IMR-90 (cell line): ENCODE data around the gene CCT5. TPM values are rescaled to one million over a fixed set of nuclear protein-coding genes. Genes with fewer than 3 reads are reported as not detected.

ENCODE experiments used
- ATAC-seq: fragments of 200-7000 bp; cut with Tn5 transposase; 2 replicates; pipeline ENCODE4 v1.9.1; 2020; ENCODE audit warnings: low read depth, mild to moderate bottlenecking, moderate library complexity
- BruUV-seq: library from RNA; stranded (reverse); fragments of 400-500 nt; replicated peaks from 2 replicates; lab custom pipeline; 2021; lab: Mats Ljungman, UMichigan
- CTCF ChIA-PET: fragments of 300-600 bp; formaldehyde crosslinking; extraction: SDS; loops from one replicate; lab custom pipeline; 2021; ENCODE audit warnings: antibody characterized with exemption; lab: Yijun Ruan, JAX
- POLR2A ChIA-PET: fragments of 300-600 bp; sonication (Branson Sonifier 250); formaldehyde crosslinking; loops from one replicate; lab custom pipeline; 2022; ENCODE audit warnings: antibody characterized with exemption; ENCODE audit not compliant: unreplicated experiment; lab: Charles Lee
- DNase-seq: peaks from one replicate; pipeline ENCODE4 v3.0.0; 2013
- H2AFZ ChIP-seq: replicated peaks from 2 replicates; pipeline ENCODE3; 2013; ENCODE audit warnings: low read length, mild to moderate bottlenecking; ENCODE audit not compliant: poor library complexity
- H2AK5ac ChIP-seq: 2 replicates; pipeline ENCODE4 v1.6.1; 2013; ENCODE audit warnings: low read depth, low read length, inconsistent platforms
- H2AK9ac ChIP-seq: replicated peaks from 2 replicates; pipeline ENCODE3; 2013; ENCODE audit warnings: mild to moderate bottlenecking, low read depth, low read length, moderate library complexity; ENCODE audit not compliant: poor library complexity
- H2BK120ac ChIP-seq: 2 replicates; pipeline ENCODE4 v1.6.1; 2013; ENCODE audit warnings: low read depth, low read length, inconsistent platforms
- H2BK15ac ChIP-seq: 3 replicates; pipeline ENCODE4 v1.6.1; 2013; ENCODE audit warnings: low read depth, low read length, inconsistent platforms
- H2BK20ac ChIP-seq: 2 replicates; pipeline ENCODE4 v1.6.1; 2013; ENCODE audit warnings: low read depth, mild to moderate bottlenecking, inconsistent platforms, low read length, moderate library complexity
- H2BK5ac ChIP-seq: 2 replicates; pipeline ENCODE4 v1.6.1; 2013; ENCODE audit warnings: mild to moderate bottlenecking, low read depth, low read length, inconsistent platforms; ENCODE audit not compliant: poor library complexity, severe bottlenecking
- H3K14ac ChIP-seq: replicated peaks from 2 replicates; pipeline ENCODE4 v1.6.1; 2013; ENCODE audit warnings: low read depth, low read length, inconsistent platforms
- H3K18ac ChIP-seq: 2 replicates; pipeline ENCODE4 v1.6.1; 2013; ENCODE audit warnings: low read depth, low read length, control low read depth
- H3K23ac ChIP-seq: 2 replicates; pipeline ENCODE4 v1.6.1; 2013; ENCODE audit warnings: low read depth, low read length, inconsistent platforms
- H3K27ac ChIP-seq: 2 replicates; pipeline ENCODE4 v1.5.1; 2013; ENCODE audit warnings: mild to moderate bottlenecking, control low read depth, low read length; ENCODE audit not compliant: insufficient read depth
- H3K27me3 ChIP-seq: 2 replicates; pipeline ENCODE4 v1.6.1; 2013; ENCODE audit warnings: low read length; ENCODE audit not compliant: control insufficient read depth, insufficient read depth
- H3K36me3 ChIP-seq: 2 replicates; pipeline ENCODE4 v1.6.1; 2013; ENCODE audit warnings: low read length, mixed read lengths; ENCODE audit not compliant: control insufficient read depth, insufficient read depth
- H3K4ac ChIP-seq: 2 replicates; pipeline ENCODE4 v1.6.1; 2013; ENCODE audit warnings: low read depth, low read length, inconsistent platforms
- H3K4me1 ChIP-seq: 2 replicates; pipeline ENCODE4 v1.6.1; 2013; ENCODE audit warnings: low read length, mixed read lengths; ENCODE audit not compliant: control insufficient read depth, insufficient read depth
- H3K4me2 ChIP-seq: 2 replicates; pipeline ENCODE4 v1.6.1; 2013; ENCODE audit warnings: low read depth, mild to moderate bottlenecking, control low read depth, low read length, moderate library complexity
- H3K4me3 ChIP-seq: 2 replicates; pipeline ENCODE4 v1.5.1; 2013; ENCODE audit warnings: low read depth, mild to moderate bottlenecking, control low read depth, low read length, moderate library complexity; ENCODE audit not compliant: insufficient read depth
- H3K56ac ChIP-seq: 2 replicates; pipeline ENCODE4 v1.6.1; 2013; ENCODE audit warnings: low read length, inconsistent platforms; ENCODE audit not compliant: insufficient read depth; ENCODE audit errors: extremely low read depth
- H3K79me1 ChIP-seq, 2 experiments: 2 replicates each; pipeline ENCODE4 v1.6.1; 2013; ENCODE audit warnings: low read length in 2 of 2, inconsistent platforms in 1 of 2, low read depth in 1 of 2
- H3K9ac ChIP-seq: 2 replicates; pipeline ENCODE4 v1.6.1; 2013; ENCODE audit warnings: low read depth, low read length, control low read depth
- H3K9me1 ChIP-seq: 2 replicates; pipeline ENCODE4 v1.6.1; 2013; ENCODE audit warnings: low read length, inconsistent platforms; ENCODE audit not compliant: insufficient read depth
- H3K9me3 ChIP-seq: 2 replicates; pipeline ENCODE4 v1.6.1; 2013; ENCODE audit warnings: low read length; ENCODE audit not compliant: control insufficient read depth, insufficient read depth
- H4K20me1 ChIP-seq: 2 replicates; pipeline ENCODE4 v1.6.1; 2013; ENCODE audit warnings: low read length, inconsistent platforms; ENCODE audit not compliant: insufficient read depth
- H4K5ac ChIP-seq: 2 replicates; pipeline ENCODE4 v1.6.1; 2013; ENCODE audit warnings: mild to moderate bottlenecking, low read depth, low read length, control low read depth
- H4K8ac ChIP-seq, 2 experiments: 2 replicates each; pipeline ENCODE4 v1.6.1; 2013; ENCODE audit warnings: low read depth in 2 of 2, low read length in 2 of 2, control low read depth in 1 of 2, inconsistent platforms in 1 of 2
- H4K91ac ChIP-seq: 2 replicates; pipeline ENCODE4 v1.6.1; 2013; ENCODE audit warnings: low read depth, low read length, inconsistent platforms; ENCODE audit not compliant: insufficient read depth
- BHLHE40 ChIP-seq: fragments of 150-350 bp; IDR thresholded peaks from 2 replicates; pipeline ENCODE4 v1.6.1; 2016; ENCODE audit warnings: mild to moderate bottlenecking, low read depth, low read length
- CEBPB ChIP-seq: IDR thresholded peaks from 2 replicates; pipeline ENCODE4 v1.6.1; 2012; ENCODE audit warnings: low read depth, low read length, improper control_type of control experiment
- CHD1 ChIP-seq: IDR thresholded peaks from 2 replicates; pipeline ENCODE4 v1.6.1; 2012; ENCODE audit warnings: low read depth, low read length, improper control_type of control experiment
- CTCF ChIP-seq: conservative IDR thresholded peaks from 2 replicates; pipeline ENCODE4 v1.5.1; 2012; ENCODE audit warnings: mild to moderate bottlenecking, low read depth, low read length, improper control_type of control experiment
- ELK1 ChIP-seq: fragments of 150-350 bp; IDR thresholded peaks from 2 replicates; pipeline ENCODE4 v1.6.1; 2016; ENCODE audit warnings: low read depth, mild to moderate bottlenecking, low read length, moderate library complexity, borderline replicate concordance
- FOS ChIP-seq: fragments of 150-350 bp; IDR thresholded peaks from 2 replicates; pipeline ENCODE4 v1.6.1; 2016; ENCODE audit warnings: low read depth, low read length
- MAFK ChIP-seq: IDR thresholded peaks from 2 replicates; pipeline ENCODE4 v1.6.1; 2012; ENCODE audit warnings: low read depth, low read length, improper control_type of control experiment
- MAZ ChIP-seq: IDR thresholded peaks from 2 replicates; pipeline ENCODE4 v1.6.1; 2012; ENCODE audit warnings: low read depth, mild to moderate bottlenecking, low read length, improper control_type of control experiment, moderate library complexity, borderline replicate concordance
- MXI1 ChIP-seq: IDR thresholded peaks from 2 replicates; pipeline ENCODE4 v1.6.1; 2012; ENCODE audit warnings: low read depth, mild to moderate bottlenecking, low read length, moderate library complexity, borderline replicate concordance
- NFE2L2 ChIP-seq: fragments of 150-350 bp; IDR thresholded peaks from 2 replicates; pipeline ENCODE4 v1.6.1; 2016; ENCODE audit warnings: low read depth, mild to moderate bottlenecking, low read length
- POLR2A ChIP-seq: IDR thresholded peaks from 2 replicates; pipeline ENCODE4 v1.6.1; 2012; ENCODE audit warnings: mild to moderate bottlenecking, low read depth, low read length
- RAD21 ChIP-seq: IDR thresholded peaks from 2 replicates; pipeline ENCODE4 v1.6.1; 2012; ENCODE audit warnings: low read length, improper control_type of control experiment
- RCOR1 ChIP-seq: IDR thresholded peaks from 2 replicates; pipeline ENCODE4 v1.6.1; 2012; ENCODE audit warnings: mild to moderate bottlenecking, low read length, improper control_type of control experiment; ENCODE audit not compliant: insufficient replicate concordance
- RFX5 ChIP-seq: IDR thresholded peaks from 2 replicates; pipeline ENCODE4 v1.8.0; 2012; ENCODE audit warnings: low read depth, mild to moderate bottlenecking, low read length, moderate library complexity
- SMC3 ChIP-seq: fragments of 150-350 bp; IDR thresholded peaks from 2 replicates; pipeline ENCODE4 v1.6.1; 2016; ENCODE audit warnings: low read depth, mild to moderate bottlenecking, antibody characterized with exemption, low read length, moderate library complexity
- USF2 ChIP-seq: fragments of 150-350 bp; IDR thresholded peaks from 2 replicates; pipeline ENCODE4 v1.6.1; 2017; ENCODE audit warnings: mild to moderate bottlenecking, antibody characterized with exemption, low read length, low read depth
- WGBS, 2 experiments: methylation state at CpG; one replicate each; pipeline versions ENCODE4 v1.1.5 to v1.1.7; 2013; ENCODE audit warnings: missing lambda C conversion rate in 2 of 2; ENCODE audit not compliant: insufficient read length in 1 of 2; ENCODE audit errors: extremely low coverage in 2 of 2; 5-methylcytosine and 5-hydroxymethylcytosine counted together
- dilution Hi-C: fragments of 300-500 bp; cut with HindIII; formaldehyde crosslinking; loops from one replicate; pipeline ENCODE4 v1.14.3; 2018; ENCODE audit warnings: low sequenced_read_pairs; ENCODE audit not compliant: unreplicated experiment
- in situ Hi-C: fragments of 300-500 bp; cut with MboI; formaldehyde crosslinking; loops from 3 replicates; pipeline ENCODE4 v1.14.3; 2019; ENCODE audit warnings: low sequenced_read_pairs, inconsistent platforms, mixed read lengths
- intact Hi-C: fragments of 100-400 bp; cut with micrococcal nuclease; formaldehyde crosslinking; loops from 2 replicates; pipeline ENCODE4 v1.10.0; 2022
- polyA plus RNA-seq, 3 experiments: library from polyadenylated mRNA; depleted of rRNA; stranded (reverse); fragments of >200 nt; gene quantifications; 2 replicates each; pipeline ENCODE4 v1.2.3, GENCODE V29; 2012; ENCODE audit warnings: low replicate concordance in 1 of 3
- total RNA-seq: library from RNA; depleted of rRNA; stranded (reverse); fragments of >200 nt; gene quantifications from 2 replicates; pipeline ENCODE4 v1.2.3, GENCODE V29; 2012

Gene CCT5
- total and polyA plus RNA-seq, 2 of the 4 experiments (the other 2 are of a cell fraction), result 358 to 481 TPM

GRCh38 chr5:10315201-10315600 lies 65.1 kb downstream of the CCT5 start:
- DNase-seq (no peak), ATAC-seq (no peak)
- H2AK9ac ChIP-seq, result no peak overlapping the region
- TF ChIP-seq MXI1 (no peak), USF2 (no peak), SMC3 (no peak), CTCF (no peak), BHLHE40 (no peak), CEBPB (no peak), RAD21 (no peak), RCOR1 (no peak), POLR2A (no peak), NFE2L2 (no peak), MAFK (no peak), FOS (no peak), ELK1 (no peak), RFX5 (no peak), CHD1 (no peak), MAZ (no peak)
- no peak overlapping the region for H3K4me3 ChIP-seq
- no peak overlapping the region for H3K18ac ChIP-seq
- H4K8ac ChIP-seq, result no peak overlapping the region
- no peak overlapping the region for H2BK5ac ChIP-seq
- in situ Hi-C loops (no loop called here), intact Hi-C loops (no loop called here), dilution Hi-C loops (no loop called here)
- no peaks in the 10 kb centered on the region for H3K36me3 ChIP-seq
- H3K9me1 ChIP-seq, result no peaks in the 10 kb centered on the region
- H3K4ac ChIP-seq, result no peak overlapping the region
- no peak overlapping the region for H2BK20ac ChIP-seq
- H2AK5ac ChIP-seq, result no peak overlapping the region
- H3K27ac ChIP-seq, result no peak overlapping the region
- BruUV-seq, result no TSS peak
- no peak overlapping the region for H2BK120ac ChIP-seq
- no peaks in the 10 kb centered on the region; the same call in 1 of the 2 replicates for H3K9me3 ChIP-seq
- no peak overlapping the region for H3K56ac ChIP-seq
- H2AFZ ChIP-seq, result no peak overlapping the region
- H3K27me3 ChIP-seq, result no peaks in the 10 kb centered on the region; the same call in 1 of the 2 replicates
- H3K79me1 ChIP-seq, result no peaks in the 10 kb centered on the region
- no CpG with 5 or more reads among the region's 5 CpGs for WGBS, 2 experiments
- no peak overlapping the region for H3K14ac ChIP-seq
- H2BK15ac ChIP-seq, result no peak overlapping the region
- H3K4me1 ChIP-seq, result peaks cover 3% of the 10 kb centered on the region
- CTCF ChIA-PET, result interaction anchor here (0.6 kb wide), 1 partner anchor 107 kb away, joined by 5 read pairs; no protein-coding TSS in a partner anchor
- no peak overlapping the region for H3K4me2 ChIP-seq
- POLR2A ChIA-PET, result no interaction called here
- no peaks in the 10 kb centered on the region for H4K20me1 ChIP-seq
- H4K91ac ChIP-seq, result no peak overlapping the region
- no peak overlapping the region for H4K5ac ChIP-seq
- no peak overlapping the region for H3K23ac ChIP-seq
- H3K9ac ChIP-seq, result no peak overlapping the region
